CD1c-positive myeloid dendritic cell (primary cell): Measurements from ENCODE around the gene RFXAP.

Experiments used
- DNase-seq: peaks from one replicate; pipeline ENCODE4 v3.0.0-alpha.2; 2016; ENCODE audit errors: extremely low spot score

Gene RFXAP

DNA sequence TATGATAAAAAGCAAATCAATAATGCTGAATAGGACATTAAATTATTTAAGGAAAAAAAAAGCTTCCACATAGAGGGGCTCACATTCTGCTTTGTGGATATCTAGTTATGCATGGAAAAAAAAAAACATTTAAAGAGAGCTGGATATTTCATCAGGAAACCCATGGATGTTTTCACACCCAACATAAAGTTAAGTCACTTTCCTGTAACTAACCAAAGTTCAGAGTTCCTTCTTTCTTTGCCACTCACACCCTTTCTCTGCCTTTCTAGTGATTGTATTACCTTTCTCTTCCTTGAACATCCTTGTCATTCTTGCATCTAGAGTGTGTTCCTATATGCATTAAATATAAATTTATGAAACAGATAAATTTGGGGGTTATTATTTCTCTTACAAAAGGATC is 47.2 kb downstream of the RFXAP start:
- no peak for DNase-seq

DNA sequence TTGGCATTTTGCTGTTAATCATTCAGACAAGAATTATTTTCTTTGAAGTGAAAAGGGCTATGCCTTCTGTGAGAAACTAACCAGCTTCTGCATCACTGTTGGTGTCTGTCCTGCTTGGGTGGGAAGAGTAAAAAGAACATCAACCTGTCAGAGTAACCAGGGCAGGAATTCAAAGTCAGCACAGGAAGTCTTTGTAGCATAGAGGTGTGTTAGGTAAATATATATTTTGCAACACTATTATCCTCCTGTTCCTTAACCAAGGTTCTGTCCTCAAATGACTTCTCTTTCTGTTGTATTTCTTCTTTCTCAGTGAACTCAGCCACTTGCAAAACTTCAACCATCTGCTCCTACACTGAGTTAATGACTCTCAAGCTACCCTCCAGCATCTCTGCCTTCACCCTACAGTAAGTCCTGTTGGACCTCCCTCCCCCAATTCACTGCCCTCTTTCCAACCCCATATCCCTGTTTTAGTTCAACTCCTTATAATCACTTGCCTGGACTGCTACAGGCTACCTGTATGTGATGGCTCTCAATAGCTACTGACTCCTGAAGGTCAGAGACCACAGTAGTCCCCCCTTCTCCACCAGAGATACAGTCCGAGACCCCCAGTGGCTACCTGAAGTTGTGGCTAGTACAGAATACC is 51.1 kb downstream of the RFXAP start:
- DNase-seq = no peak

DNA sequence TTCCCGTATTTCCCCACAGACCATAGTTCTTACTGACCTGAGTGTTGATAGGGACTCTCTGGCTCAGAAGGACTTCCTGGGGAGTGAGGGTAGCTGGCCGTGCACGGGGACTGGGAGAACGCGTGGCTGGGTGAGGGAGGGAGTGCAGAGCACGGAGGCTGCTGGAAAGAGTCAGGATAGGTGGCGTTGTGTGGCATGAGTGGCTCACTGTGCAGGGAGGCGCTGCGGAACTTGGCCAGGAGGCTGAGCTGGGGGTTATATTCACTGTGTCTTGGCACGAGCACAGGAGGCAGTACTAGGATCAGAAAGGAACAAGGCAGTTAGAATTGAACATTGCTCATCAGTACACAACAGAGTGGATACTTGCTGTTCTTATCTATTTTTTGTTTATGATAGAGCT is 53.6 kb downstream of the RFXAP start:
- DNase-seq = no peak

DNA sequence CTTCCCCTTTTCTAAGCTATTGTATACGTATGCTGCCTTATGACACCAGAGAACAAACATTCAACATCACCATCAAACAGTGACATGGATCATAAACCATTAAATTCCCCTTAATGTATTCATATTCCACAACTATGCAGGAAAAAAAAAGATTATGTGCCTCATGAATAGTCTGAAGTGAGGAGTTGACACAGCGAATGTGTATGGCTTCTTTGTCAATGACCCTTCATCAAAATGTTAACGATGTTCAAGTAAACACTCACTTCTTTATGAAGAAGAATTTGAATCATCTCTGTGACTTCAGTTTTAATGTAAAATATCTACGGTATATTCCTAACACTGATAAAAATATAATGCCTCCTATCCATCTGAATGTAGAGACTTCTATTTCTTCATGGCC is 56.4 kb downstream of the RFXAP start:
- no peak for DNase-seq

DNA sequence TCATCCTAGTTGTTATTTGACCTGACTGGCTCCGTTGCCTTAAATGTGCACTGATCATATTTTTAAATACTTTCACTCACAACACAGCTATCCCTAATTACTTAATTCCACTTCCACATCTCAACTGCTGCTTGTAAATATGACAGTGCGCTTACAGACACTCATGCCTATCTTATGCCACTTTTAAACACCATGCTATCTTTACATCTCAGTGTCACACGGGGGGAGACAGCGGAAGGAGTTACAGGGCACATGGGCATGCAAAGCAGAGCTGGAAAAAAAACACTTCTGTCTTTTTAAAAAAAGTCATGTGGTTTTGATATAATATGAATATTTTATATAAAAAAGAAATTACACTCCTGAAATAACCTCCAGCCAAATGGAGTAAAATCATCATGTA is 56.9 kb downstream of the RFXAP start:
- no peak for DNase-seq
